ENCODE measurements around the gene SMG6. TPM values are rescaled to one million over a fixed set of nuclear protein-coding genes. Genes with fewer than 3 reads are reported as not detected.

SMG6 gene
- polyA plus RNA-seq, 1 of the 3 experiments (the other 2 are of a cell fraction): 15.7 TPM

GRCh38 chr17:2346475-2346874 lies 42.9 kb upstream of the SMG6 start:
- Histone ChIP-seq H3K9me2 (no peaks in the 10 kb centered on the region), H3K9me3 (no peaks in the 10 kb centered on the region), H3K4me3 (ENCODE audit: low read depth in 2 of 2, low read length in 1 of 2) (no peak overlapping the region), H3F3A (replicated peaks; ENCODE audit: insufficient read depth) (peaks cover 6% of the 10 kb centered on the region), H3K27me3 (ENCODE audit: insufficient read depth) (no peaks in the 10 kb centered on the region), H2AFZ (ENCODE audit: low read depth) (no peak overlapping the region), H3K4me1 (ENCODE audit: control insufficient read depth in 1 of 2, insufficient read depth in 2 of 2, low read depth in 1 of 2, low read length in 1 of 2) (peaks cover 6 to 10% of the 10 kb centered on the region in 2 experiments; a peak in 2 of 4 replicates), H4K20me1 (ENCODE audit: insufficient read depth) (peaks cover 12% of the 10 kb centered on the region), H3K36me3 (replicated peaks in 1 of 2; ENCODE audit: control insufficient read depth in 1 of 2, insufficient read depth in 2 of 2, low read length in 1 of 2) (peaks cover 9 to 27% of the 10 kb centered on the region in 2 experiments), H3K4me2 (no peak overlapping the region), H3K9ac (no peak overlapping the region), H3K27ac (ENCODE audit: low read depth in 2 of 2, low read length in 1 of 2) (no peak overlapping the region), H3K79me2 (ENCODE audit: insufficient read depth) (peaks cover 16% of the 10 kb centered on the region; the same call in 1 of the 2 replicates)
- POLR2A ChIA-PET: no interaction called here
- no peak for DNase-seq
- TF ChIP-seq NRF1 (IDR thresholded peaks at IDR 0.05; ENCODE audit: low read depth, low read length) (no peak), TEAD4 (IDR thresholded peaks at IDR 0.05; ENCODE audit: borderline replicate concordance, insufficient read depth) (no peak), ELF1 (IDR thresholded peaks at IDR 0.05) (no peak)
- CTCF ChIA-PET: interaction anchor here (0.8 to 1.7 kb wide), 3 partner anchors 37 to 70 kb away, joined by 3 to 10 read pairs (median 3); no protein-coding TSS in a partner anchor
- 100% methylated on average over 3 of the region's 8 CpGs for WGBS (ENCODE audit: low lambda C conversion rate)

GRCh38 chr17:2344528-2344927 lies 40.9 kb upstream of the SMG6 start:
- Histone ChIP-seq H3K4me1 (ENCODE audit: control insufficient read depth in 1 of 2, insufficient read depth in 2 of 2, low read depth in 1 of 2, low read length in 1 of 2) (peaks cover 6 to 10% of the 10 kb centered on the region in 2 experiments; a peak in 2 of 4 replicates), H3K9me2 (no peaks in the 10 kb centered on the region), H3K4me3 (ENCODE audit: low read depth in 2 of 2, low read length in 1 of 2) (no peak overlapping the region), H3F3A (replicated peaks; ENCODE audit: insufficient read depth) (peaks cover 6% of the 10 kb centered on the region), H2AFZ (ENCODE audit: low read depth) (no peak overlapping the region), H3K27me3 (ENCODE audit: insufficient read depth) (no peaks in the 10 kb centered on the region), H4K20me1 (ENCODE audit: insufficient read depth) (peaks cover 15% of the 10 kb centered on the region), H3K36me3 (replicated peaks in 1 of 2; ENCODE audit: control insufficient read depth in 1 of 2, insufficient read depth in 2 of 2, low read length in 1 of 2) (peaks cover 9 to 29% of the 10 kb centered on the region in 2 experiments), H3K9ac (no peak overlapping the region), H3K79me2 (ENCODE audit: insufficient read depth) (peaks cover 35% of the 10 kb centered on the region; the same call in 1 of the 2 replicates), H3K27ac (ENCODE audit: low read depth in 2 of 2, low read length in 1 of 2) (no peak overlapping the region), H3K4me2 (no peak overlapping the region), H3K9me3 (no peaks in the 10 kb centered on the region)
- DNase-seq: no peak
- 97% methylated on average over 10 of the region's 10 CpGs for WGBS (ENCODE audit: low lambda C conversion rate)
- TF ChIP-seq REST (IDR thresholded peaks at IDR 0.05; ENCODE audit: low read depth, low read length) (no peak), FOSL2 (IDR thresholded peaks at IDR 0.05; ENCODE audit: borderline replicate concordance, low read depth) (no peak), USF1 (IDR thresholded peaks at IDR 0.05; ENCODE audit: borderline replicate concordance, low read depth) (no peak), CHD2 (IDR thresholded peaks at IDR 0.05; ENCODE audit: low read length, partially characterized antibody) (no peak), POLR2AphosphoS5 (IDR thresholded peaks at IDR 0.05; ENCODE audit: low read depth, low read length) (no peak), USF2 (IDR thresholded peaks at IDR 0.05; ENCODE audit: borderline replicate concordance, low read depth, low read length) (no peak)
- ChIA-PET POLR2A (interaction anchor here (1.8 kb wide), 1 partner anchor 8 kb away, joined by 7 read pairs; the partner anchor contains the start of gene TSR1), CTCF (interaction anchor here (0.5 kb wide), 1 partner anchor 95 kb away, joined by 3 read pairs; no protein-coding TSS in a partner anchor)
